Metanephros (tissue), 1 donor: ENCODE measurements around the gene WASHC3. TPM values are rescaled to one million over a fixed set of nuclear protein-coding genes. Genes with fewer than 3 reads are reported as not detected.

Experiments used
- total RNA-seq: library from RNA; depleted of rRNA; stranded (reverse); fragments of >200 nt; gene quantifications from one replicate; pipeline ENCODE4 v1.2.3, GENCODE V29; 2014

WASHC3 gene, protein sequence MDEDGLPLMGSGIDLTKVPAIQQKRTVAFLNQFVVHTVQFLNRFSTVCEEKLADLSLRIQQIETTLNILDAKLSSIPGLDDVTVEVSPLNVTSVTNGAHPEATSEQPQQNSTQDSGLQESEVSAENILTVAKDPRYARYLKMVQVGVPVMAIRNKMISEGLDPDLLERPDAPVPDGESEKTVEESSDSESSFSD
- total RNA-seq = 45.3 TPM

DNA sequence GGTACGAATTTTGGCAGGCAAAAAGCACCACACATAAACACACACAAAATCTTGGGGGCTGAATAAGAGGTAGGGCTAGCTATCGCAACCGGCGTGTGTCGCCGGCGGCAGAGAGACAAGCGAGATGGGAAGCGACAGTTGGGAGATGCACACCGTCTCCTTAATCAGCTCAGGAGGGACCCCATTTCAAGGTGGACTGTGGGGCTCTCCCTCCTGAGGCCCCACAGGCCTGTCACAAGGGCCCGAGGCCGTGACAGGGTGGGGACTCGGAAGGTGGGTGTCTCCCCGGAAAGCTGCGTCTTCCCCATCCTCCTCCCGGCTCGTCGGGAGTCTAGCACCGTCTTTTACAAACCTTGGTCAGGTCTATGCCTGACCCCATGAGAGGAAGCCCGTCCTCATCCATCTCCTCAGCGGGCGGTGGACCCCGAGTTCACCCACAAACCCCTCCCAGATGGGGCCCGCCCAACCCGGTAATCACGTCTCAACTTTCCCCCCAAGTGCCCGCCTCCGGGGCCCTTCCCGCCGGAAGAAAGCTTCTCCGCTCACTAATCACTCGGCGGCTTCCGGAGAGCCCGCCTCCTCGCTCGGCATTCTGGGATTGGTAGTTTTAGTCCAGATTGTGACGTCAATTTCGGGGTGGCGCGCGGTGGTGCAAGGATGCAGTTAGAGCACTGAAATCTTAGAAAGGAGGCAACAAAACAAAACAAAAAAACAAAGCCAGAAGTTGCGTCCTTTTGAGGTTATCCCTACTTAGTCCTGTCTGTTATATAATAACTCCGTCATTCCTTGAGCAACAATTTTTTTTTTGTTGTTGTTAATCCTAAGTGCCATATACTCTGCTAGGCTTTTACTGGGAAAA lies at the start of gene WASHC3:
TSS of gene WASHC3 (minus strand) at position 432 of the 859 bp plus-strand sequence. CDS start at position 403, 29 bp downstream.

Other genes with a start within 250 kb of the WASHC3 start
- gene GNPTAB, start 231.0 kb downstream of the WASHC3 start, total RNA-seq = 25.5 TPM
- 15.2 TPM for gene DRAM1, start 184.4 kb downstream of the WASHC3 start, total RNA-seq
- gene NUP37, start 58.1 kb upstream of the WASHC3 start, total RNA-seq = 17.0 TPM
- gene PARPBP, start 58.2 kb upstream of the WASHC3 start, total RNA-seq = 11.2 TPM
- gene PMCH, start 135.8 kb upstream of the WASHC3 start, total RNA-seq = not detected